OCI-LY7 (cell line): ENCODE data around the gene PRR14. TPM values are rescaled to one million over a fixed set of nuclear protein-coding genes. Genes with fewer than 3 reads are reported as not detected.

Experiments
- BruUV-seq: library from RNA; stranded (reverse); fragments of 400-500 nt; replicated peaks from 2 replicates; lab custom pipeline; 2021; lab: Mats Ljungman, UMichigan
- CTCF ChIA-PET: fragments of 300-600 bp; sonication (Branson Sonifier 250); formaldehyde crosslinking; loops from one replicate; lab custom pipeline; 2022; ENCODE audit warnings: antibody characterized with exemption; ENCODE audit not compliant: unreplicated experiment; lab: Charles Lee
- POLR2A ChIA-PET: fragments of 300-600 bp; sonication (Branson Sonifier 250); formaldehyde crosslinking; loops from one replicate; lab custom pipeline; 2022; ENCODE audit warnings: antibody characterized with exemption; lab: Charles Lee
- DNase-seq: peaks from one replicate; pipeline ENCODE4 v3.0.0-alpha.2; 2015; ENCODE audit warnings: low spot score
- H2AFZ ChIP-seq: fragments of 200-600 bp; sonication (generic), shearing (Covaris generic); 2 replicates; pipeline ENCODE4 v1.6.1; 2014; ENCODE audit warnings: mild to moderate bottlenecking, antibody characterized with exemption, low read length, moderate library complexity
- H3K27ac ChIP-seq: fragments of 200-600 bp; sonication (generic); 2 replicates; pipeline ENCODE4 v1.5.1; 2014; ENCODE audit warnings: mixed run types, low read depth, mild to moderate bottlenecking, moderate library complexity, low read length, inconsistent platforms; ENCODE audit not compliant: poor library complexity, severe bottlenecking
- H3K36me3 ChIP-seq: fragments of 200-600 bp; sonication (generic); 2 replicates; pipeline ENCODE4 v1.6.1; 2014; ENCODE audit warnings: mild to moderate bottlenecking, antibody characterized with exemption, low read length, moderate library complexity, mixed read lengths; ENCODE audit not compliant: insufficient read depth
- H3K4me1 ChIP-seq: fragments of 200-600 bp; sonication (generic); 2 replicates; pipeline ENCODE4 v1.5.1; 2014; ENCODE audit warnings: mild to moderate bottlenecking, low read length; ENCODE audit not compliant: insufficient read depth, poor library complexity, severe bottlenecking
- H3K4me2 ChIP-seq: fragments of 200-600 bp; sonication (generic); 2 replicates; pipeline ENCODE4 v1.6.1; 2014; ENCODE audit warnings: mild to moderate bottlenecking, low read length
- H3K4me3 ChIP-seq: fragments of 200-600 bp; sonication (generic); 2 replicates; pipeline ENCODE4 v1.5.1; 2014; ENCODE audit warnings: mild to moderate bottlenecking, low read depth, low read length; ENCODE audit not compliant: poor library complexity, severe bottlenecking
- H3K79me2 ChIP-seq: fragments of 200-600 bp; sonication (generic); 2 replicates; pipeline ENCODE4 v1.6.1; 2016; ENCODE audit warnings: low read depth, mild to moderate bottlenecking, low read length, moderate library complexity, mixed read lengths; ENCODE audit not compliant: insufficient read depth
- H3K9me2 ChIP-seq: fragments of 200-600 bp; sonication (generic); 2 replicates; pipeline ENCODE4 v1.6.1; 2016; ENCODE audit warnings: mild to moderate bottlenecking, low read length, mixed read lengths; ENCODE audit not compliant: insufficient read depth
- H3K9me3 ChIP-seq: fragments of 200-600 bp; sonication (generic); 2 replicates; pipeline ENCODE4 v1.6.1; 2014; ENCODE audit warnings: mild to moderate bottlenecking, mixed run types, low read length, mixed read lengths
- H4K20me1 ChIP-seq: fragments of 200-600 bp; sonication (generic); 2 replicates; pipeline ENCODE4 v1.6.1; 2014; ENCODE audit warnings: mild to moderate bottlenecking, antibody characterized with exemption, low read length, moderate library complexity, mixed read lengths; ENCODE audit not compliant: insufficient read depth
- CTCF ChIP-seq: fragments of 200-600 bp; sonication (generic); conservative IDR thresholded peaks from 2 replicates; pipeline ENCODE4 v1.5.1; 2014; ENCODE audit warnings: mild to moderate bottlenecking, antibody characterized with exemption, low read length, moderate library complexity, mixed read lengths
- EZH2phosphoT487 ChIP-seq: fragments of 200-600 bp; sonication (generic); IDR thresholded peaks from 2 replicates; pipeline ENCODE4 v1.6.1; 2018; ENCODE audit warnings: low read depth, borderline replicate concordance, mild to moderate bottlenecking, mixed run types, antibody characterized with exemption, low read length, moderate library complexity, mixed read lengths
- intact Hi-C: fragments of 100-400 bp; cut with micrococcal nuclease; formaldehyde crosslinking; loops from one replicate; pipeline ENCODE4 v1.10.0; 2022; ENCODE audit not compliant: unreplicated experiment
- total RNA-seq, 2 experiments: library from RNA; depleted of rRNA in 1 of 2; stranded (reverse); fragments of >200 nt in 1 of 2; shearing (Covaris generic) in 1 of 2; gene quantifications; 2 replicates each; pipeline ENCODE4 v1.2.3, GENCODE V29; 2014 to 2022

The PRR14 gene
- total RNA-seq, 2 experiments from 2014 or later = 33.2 to 75.5 TPM

- ChIA-PET POLR2A (no interaction called here), CTCF (no interaction called here)
- BruUV-seq = no TSS peak
- Histone ChIP-seq H3K36me3 (no peaks in the 10 kb centered on the region), H3K4me2 (no peak overlapping the region), H4K20me1 (no peaks in the 10 kb centered on the region), H3K9me3 (no peaks in the 10 kb centered on the region), H3K79me2 (no peaks in the 10 kb centered on the region), H3K4me3 (no peak overlapping the region), H2AFZ (no peak overlapping the region), H3K27ac (no peak overlapping the region), H3K9me2 (no peaks in the 10 kb centered on the region), H3K4me1 (no peaks in the 10 kb centered on the region)
- TF ChIP-seq EZH2phosphoT487 = no peak
- DNase-seq = no peak
- intact Hi-C loops = no loop called here
Observed at GRCh38 chr16:30680326-30680725, 29.6 kb downstream of the PRR14 start.

GRCh38 chr16:30688701-30689100 lies 37.9 kb downstream of the PRR14 start:
- BruUV-seq = no TSS peak
- Histone ChIP-seq H3K36me3 (no peaks in the 10 kb centered on the region), H3K79me2 (no peaks in the 10 kb centered on the region), H3K4me2 (no peak overlapping the region), H3K4me3 (no peak overlapping the region), H3K27ac (no peak overlapping the region), H3K4me1 (peaks cover 3% of the 10 kb centered on the region), H4K20me1 (no peaks in the 10 kb centered on the region), H3K9me3 (no peaks in the 10 kb centered on the region), H3K9me2 (no peaks in the 10 kb centered on the region), H2AFZ (no peak overlapping the region)
- no peak for DNase-seq
- ChIA-PET POLR2A (no interaction called here), CTCF (no interaction called here)
- intact Hi-C loops = no loop called here
- TF ChIP-seq CTCF = no peak
- TF ChIP-seq EZH2phosphoT487 = no peak

- Histone ChIP-seq H3K4me3 (no peak overlapping the region), H3K79me2 (no peaks in the 10 kb centered on the region), H3K36me3 (no peaks in the 10 kb centered on the region), H3K4me1 (peaks cover 5% of the 10 kb centered on the region), H4K20me1 (no peaks in the 10 kb centered on the region), H3K4me2 (no peak overlapping the region), H3K9me3 (no peaks in the 10 kb centered on the region), H3K27ac (no peak overlapping the region), H2AFZ (no peak overlapping the region), H3K9me2 (no peaks in the 10 kb centered on the region)
- TF ChIP-seq CTCF (no peak), EZH2phosphoT487 (no peak)
- BruUV-seq = no TSS peak
- intact Hi-C loops = no loop called here
- POLR2A ChIA-PET = interaction anchor here (0.8 kb wide), 1 partner anchor 19 kb away, joined by 3 read pairs; no protein-coding TSS in a partner anchor
- CTCF ChIA-PET = no interaction called here
- DNase-seq = no peak
Observed at GRCh38 chr16:30691907-30692306, 41.1 kb downstream of the PRR14 start.
